Measurements from ENCODE around the gene CASK.
"Not testable (repeated sequence)": the region's sequence is repeated elsewhere in the genome, so short reads cannot be mapped to it uniquely, and the experiment has no call there.

GRCh38 chrX:41646201-41646600 lies 277.2 kb downstream of the CASK start:
- TF ChIP-seq CTCF (IDR thresholded peaks at IDR 0.05; ENCODE audit: low read length); EZH2 (IDR thresholded peaks at IDR 0.05; ENCODE audit: borderline replicate concordance, low read length): not testable (repeated sequence)

All from OCI-LY1 (cell line).